NCI-H774 (cell line): Measurements from ENCODE around the gene CCDC184.
"Not testable (repeated sequence)": the region's sequence is repeated elsewhere in the genome, so short reads cannot be mapped to it uniquely, and the experiment has no call there.

ENCODE experiments used
- DNase-seq: peaks from one replicate; lab custom pipeline; 2025; lab: John Stamatoyannopoulos, UW

The CCDC184 gene

DNA sequence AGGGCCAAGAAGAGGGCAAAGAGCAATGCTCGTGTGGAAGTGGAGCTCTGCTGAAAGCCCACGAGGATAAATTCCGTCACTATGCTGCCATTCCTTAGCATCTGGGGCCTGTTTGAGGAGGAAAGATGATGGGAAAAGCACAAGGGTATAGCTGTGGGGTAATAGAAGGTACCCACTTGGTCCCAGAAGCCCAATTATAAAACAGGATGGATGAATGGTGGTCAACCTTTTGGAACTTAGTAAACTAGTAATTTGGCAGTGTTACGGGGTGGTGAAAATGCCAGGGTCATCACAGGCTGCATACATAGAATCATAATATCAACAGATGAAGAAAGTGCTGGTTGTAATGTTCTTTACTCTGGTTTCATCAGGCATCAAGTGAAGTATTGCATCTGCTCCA lies 19.7 kb downstream of the CCDC184 start, which contains the start of gene OR10AD1:
OR10AD1 (minus strand) TSS at position 101 of the 400 bp plus-strand sequence; CDS start at position 101, 0 bp downstream.
- DNase-seq = no peak

DNA sequence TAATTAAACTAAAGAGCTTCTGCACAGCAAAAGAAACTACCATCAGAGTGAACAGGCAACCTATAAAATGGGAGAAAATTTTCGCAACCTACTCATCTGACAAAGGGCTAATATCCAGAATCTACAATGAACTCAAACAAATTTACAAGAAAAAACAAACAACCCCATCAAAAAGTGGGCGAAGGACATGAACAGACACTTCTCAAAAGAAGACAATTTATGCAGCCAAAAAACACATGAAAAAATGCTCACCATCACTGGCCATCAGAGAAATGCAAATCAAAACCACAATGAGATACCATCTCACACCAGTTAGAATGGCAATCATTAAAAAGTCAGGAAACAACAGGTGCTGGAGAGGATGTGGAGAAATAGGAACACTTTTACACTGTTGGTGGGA lies 26.1 kb downstream of the CCDC184 start:
- not testable (repeated sequence) for DNase-seq

DNA sequence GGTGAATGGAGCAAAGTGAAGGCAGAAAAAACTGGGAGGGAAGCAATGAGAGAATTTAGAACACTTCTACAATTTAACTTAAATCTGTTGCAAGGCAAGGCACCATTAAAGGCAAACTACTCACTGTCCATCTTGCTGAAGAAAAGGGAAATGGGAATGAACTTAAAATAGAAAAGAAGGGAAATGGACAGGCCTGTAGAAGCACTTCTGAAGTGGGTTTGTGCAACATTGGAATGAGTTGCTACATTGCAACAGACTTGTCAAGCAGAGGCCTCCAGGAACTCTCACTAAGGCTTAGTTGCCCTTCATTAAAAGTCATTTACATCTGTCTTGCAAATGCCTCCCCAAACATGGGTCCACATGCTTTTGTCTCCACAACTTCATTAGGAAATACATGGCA lies 33.3 kb downstream of the CCDC184 start:
- no peak for DNase-seq

DNA sequence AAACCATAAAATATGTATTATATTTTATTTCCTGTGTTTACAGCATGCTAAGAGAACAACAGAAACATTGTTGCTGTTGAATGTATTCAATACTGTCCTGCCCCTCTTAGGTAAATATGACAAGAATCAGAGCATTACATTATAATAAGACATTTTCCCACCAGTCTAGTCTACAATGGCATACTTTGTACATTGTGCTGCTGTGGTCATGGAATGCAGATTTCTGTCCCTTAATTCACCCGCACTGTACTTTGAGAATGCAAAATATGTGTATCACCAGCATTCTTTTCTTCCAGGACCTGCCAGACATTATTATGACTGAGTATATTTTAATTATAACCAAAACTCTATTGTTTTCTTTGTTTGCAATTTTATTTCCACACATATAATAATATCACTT lies 36.2 kb downstream of the CCDC184 start:
- DNase-seq = no peak

DNA sequence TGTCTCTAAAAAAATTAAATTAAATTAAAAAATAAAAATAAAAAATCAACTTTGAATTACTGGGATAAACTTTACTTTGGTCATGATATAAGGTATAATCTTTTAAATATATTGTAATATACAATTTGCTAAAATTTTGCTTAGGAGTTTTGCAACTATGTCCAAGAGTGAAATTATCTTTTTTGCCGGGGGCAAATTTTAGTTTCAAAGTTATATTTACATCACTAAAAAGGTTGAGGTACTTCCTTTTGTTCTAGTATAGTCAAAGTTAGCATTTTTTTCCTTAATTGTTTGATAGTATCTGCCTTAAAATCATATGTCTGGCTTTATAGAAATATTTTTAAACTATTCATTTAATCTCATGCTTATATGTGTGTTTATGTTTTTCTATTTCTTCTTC lies 37.3 kb downstream of the CCDC184 start:
- no peak for DNase-seq

DNA sequence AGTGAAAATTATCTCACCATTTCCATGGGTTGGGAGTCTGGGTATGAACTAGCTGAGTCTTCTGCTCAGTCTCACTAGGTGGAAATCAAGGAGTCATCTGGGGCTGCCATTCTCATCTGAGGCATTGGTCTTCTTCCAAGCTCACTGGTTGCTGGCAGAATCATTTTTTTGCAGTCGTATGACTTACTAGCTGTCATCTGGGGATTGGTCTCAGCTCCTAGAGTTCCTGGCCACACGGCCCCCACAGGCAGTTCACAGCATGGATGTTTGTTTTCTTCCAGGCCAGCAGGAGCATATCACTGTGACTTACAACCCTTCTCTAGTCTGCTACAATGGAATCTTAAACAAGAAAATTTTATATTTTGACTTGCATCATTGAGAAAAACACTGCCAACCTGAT lies 38.2 kb downstream of the CCDC184 start:
- no peak for DNase-seq

DNA sequence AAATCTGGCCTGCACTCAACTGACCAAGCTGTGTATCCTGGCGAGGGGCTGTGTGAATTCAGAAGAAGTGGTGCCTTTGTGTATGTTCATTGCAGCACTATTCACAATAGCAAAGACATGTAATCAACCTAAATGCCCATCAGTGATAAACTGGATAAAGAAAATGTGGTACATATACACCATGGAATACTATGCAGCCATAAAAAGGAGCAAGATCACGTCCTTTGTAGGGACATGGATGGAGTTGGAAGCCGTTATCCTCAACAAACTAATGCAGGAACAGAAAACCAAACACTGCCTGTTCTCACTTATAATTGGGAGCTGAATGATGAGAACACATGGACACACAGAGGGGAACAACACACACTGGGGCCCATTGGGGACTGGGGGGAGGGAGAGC lies 41.1 kb downstream of the CCDC184 start:
- not testable (repeated sequence) for DNase-seq

DNA sequence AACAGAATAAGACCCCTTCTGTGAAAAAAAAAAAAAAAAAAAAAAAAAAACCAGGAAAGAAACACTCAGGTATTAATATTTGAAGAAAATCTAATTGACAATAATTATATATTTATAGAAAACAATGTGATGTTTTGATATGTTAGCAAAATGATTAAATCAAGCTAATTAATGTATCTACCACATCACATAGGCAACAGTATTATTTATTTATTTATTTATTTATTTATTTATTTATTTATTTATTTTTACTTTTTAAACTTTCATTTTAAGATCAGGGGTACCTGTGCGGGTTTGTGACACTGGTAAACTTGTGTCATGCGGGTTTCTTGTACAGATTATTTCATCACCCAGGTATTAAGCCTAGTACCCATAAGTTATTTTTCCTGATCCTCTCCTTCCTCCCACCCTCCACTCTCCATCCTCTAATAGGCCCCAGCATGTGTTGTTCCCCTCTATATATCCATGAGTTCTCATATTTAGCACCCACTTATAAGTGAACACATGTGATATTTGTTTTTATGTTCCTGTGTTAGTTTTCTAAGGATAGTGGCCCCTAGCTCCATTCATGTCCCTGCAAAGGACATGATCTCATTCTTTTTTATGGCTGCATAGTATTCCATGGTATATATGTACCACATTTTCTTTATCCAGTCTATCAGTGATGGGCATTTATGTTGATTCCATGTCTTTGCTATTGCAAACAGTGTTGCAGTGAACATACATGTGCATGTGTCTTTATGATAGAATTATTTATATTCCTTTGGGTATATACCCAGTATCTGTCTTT lies 47.9 kb downstream of the CCDC184 start:
- DNase-seq = not testable (repeated sequence)
